Epithelial cell of proximal tubule (primary cell): ENCODE measurements around the gene POTEF. TPM values are rescaled to one million over a fixed set of nuclear protein-coding genes. Genes with fewer than 3 reads are reported as not detected.
"Not testable (repeated sequence)": the region's sequence is repeated elsewhere in the genome, so short reads cannot be mapped to it uniquely, and the experiment has no call there.

ENCODE experiments used
- DNase-seq: peaks from one replicate; pipeline ENCODE4 v3.0.0-alpha.2; 2011; ENCODE audit warnings: low read depth
- H3K4me3 ChIP-seq: 2 replicates; pipeline ENCODE4 v1.5.1; 2011; ENCODE audit warnings: low read depth, mild to moderate bottlenecking, low read length
- total RNA-seq: library from RNA; depleted of rRNA; stranded (reverse); fragments of >200 nt; gene quantifications from 2 replicates; pipeline ENCODE4 v1.2.3, GENCODE V29; 2015
- TF ChIP-seq, protein P1 (sequence below): conservative IDR thresholded peaks from 2 replicates; pipeline ENCODE4 v1.5.1; 2012; ENCODE audit warnings: low read depth, mild to moderate bottlenecking, low read length

The POTEF gene
- total RNA-seq, 1 donor from 2014 or later, result not detected

DNA sequence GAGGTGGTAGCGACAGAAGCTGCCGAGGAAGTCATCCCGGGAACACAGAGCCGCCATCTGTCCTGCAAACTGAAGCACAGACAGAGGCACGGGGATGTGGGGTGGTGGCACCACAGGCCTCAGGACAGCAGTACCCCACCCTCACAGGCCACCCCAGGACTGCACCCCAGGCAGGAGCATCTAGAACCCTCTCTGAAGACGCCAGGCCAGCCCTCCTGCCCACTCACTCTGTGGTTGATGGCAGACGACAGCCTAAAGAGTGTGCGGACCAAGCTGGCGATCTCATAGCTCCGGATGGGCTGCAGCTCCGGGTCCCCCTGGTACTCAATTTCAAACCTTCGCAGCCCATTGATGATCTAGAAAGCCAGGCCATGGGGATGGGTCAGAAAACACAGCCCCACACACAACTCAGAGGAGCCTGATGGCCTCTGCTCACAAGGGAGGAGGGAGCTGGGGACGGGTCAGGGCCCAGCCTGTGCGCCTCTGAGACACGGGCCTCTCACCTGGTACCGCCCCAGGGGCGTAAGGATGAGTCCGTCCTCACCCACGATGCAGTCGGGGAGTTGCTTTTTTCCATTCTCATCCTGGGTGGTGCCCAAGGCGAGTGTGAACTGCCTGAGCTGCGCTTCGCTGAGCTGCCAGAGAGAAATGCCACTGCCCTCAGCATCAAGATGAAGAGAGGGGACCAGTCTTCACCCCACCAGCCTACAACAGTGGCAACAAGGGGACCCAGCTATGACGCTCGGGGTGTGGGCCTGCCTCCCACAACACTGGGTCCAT, 24.0 kb upstream of the POTEF start:
- DNase-seq, result no peak
- TF ChIP-seq, protein P1, sequence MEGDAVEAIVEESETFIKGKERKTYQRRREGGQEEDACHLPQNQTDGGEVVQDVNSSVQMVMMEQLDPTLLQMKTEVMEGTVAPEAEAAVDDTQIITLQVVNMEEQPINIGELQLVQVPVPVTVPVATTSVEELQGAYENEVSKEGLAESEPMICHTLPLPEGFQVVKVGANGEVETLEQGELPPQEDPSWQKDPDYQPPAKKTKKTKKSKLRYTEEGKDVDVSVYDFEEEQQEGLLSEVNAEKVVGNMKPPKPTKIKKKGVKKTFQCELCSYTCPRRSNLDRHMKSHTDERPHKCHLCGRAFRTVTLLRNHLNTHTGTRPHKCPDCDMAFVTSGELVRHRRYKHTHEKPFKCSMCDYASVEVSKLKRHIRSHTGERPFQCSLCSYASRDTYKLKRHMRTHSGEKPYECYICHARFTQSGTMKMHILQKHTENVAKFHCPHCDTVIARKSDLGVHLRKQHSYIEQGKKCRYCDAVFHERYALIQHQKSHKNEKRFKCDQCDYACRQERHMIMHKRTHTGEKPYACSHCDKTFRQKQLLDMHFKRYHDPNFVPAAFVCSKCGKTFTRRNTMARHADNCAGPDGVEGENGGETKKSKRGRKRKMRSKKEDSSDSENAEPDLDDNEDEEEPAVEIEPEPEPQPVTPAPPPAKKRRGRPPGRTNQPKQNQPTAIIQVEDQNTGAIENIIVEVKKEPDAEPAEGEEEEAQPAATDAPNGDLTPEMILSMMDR, result no peak

DNA sequence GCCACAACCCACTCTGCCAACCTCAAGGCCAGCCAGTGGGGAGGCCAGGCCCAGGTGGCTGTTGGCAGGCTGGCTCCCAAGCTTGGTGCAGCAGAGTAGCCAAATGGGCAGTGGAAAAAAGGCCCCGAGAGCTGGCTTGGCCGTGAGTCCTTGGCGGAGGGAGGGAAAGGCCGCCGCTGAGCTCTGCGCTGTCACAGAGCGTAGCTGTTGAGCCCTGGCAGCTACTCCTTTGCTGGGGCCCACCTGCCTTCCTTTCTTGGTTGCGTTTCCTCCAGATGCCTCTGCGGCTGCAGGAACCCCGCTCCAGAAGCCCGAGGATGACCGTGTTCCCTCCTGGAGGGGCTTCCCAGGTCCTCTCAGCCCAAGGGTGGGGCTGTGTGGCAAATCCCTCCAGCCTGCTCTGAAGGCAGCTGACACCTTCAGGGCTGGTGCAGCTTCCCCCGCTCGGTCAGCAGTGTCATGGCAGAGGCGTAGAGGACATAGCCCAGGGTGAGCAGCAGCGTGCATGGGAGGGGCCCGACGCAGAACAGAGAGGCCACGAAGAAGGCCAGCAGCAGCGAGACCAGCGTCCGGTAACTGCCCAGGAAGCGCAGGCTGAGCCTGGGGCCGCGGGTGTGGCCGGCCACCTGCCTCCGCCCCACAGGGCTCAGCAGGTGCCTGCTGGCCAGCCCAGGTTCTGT, 23.3 kb upstream of the POTEF start:
- DNase-seq, H3K4me3 ChIP-seq: not testable (repeated sequence)

More for the DNA sequence above, 24.0 kb upstream of the POTEF start:
- H3K4me3 ChIP-seq, result no peak overlapping the region

DNA sequence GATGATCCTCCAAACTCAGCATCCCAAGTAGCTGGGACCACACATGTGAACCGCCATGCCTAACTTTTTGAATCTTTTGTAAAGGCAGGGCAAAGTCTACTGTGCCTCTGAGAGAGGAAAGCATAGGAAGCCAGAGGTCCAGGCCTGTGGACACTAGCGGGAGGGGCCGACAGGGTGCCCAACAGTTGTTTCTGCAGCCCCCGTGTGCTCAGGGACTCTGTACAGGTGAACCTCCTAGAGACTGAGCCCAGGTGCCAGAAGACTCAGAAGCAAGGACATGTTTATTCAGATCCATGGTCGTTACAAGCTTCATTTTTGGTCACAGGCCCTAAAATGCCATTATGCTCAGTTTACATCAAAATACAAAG, 22.1 kb upstream of the POTEF start:
- H3K4me3 ChIP-seq, DNase-seq: not testable (repeated sequence)

DNA sequence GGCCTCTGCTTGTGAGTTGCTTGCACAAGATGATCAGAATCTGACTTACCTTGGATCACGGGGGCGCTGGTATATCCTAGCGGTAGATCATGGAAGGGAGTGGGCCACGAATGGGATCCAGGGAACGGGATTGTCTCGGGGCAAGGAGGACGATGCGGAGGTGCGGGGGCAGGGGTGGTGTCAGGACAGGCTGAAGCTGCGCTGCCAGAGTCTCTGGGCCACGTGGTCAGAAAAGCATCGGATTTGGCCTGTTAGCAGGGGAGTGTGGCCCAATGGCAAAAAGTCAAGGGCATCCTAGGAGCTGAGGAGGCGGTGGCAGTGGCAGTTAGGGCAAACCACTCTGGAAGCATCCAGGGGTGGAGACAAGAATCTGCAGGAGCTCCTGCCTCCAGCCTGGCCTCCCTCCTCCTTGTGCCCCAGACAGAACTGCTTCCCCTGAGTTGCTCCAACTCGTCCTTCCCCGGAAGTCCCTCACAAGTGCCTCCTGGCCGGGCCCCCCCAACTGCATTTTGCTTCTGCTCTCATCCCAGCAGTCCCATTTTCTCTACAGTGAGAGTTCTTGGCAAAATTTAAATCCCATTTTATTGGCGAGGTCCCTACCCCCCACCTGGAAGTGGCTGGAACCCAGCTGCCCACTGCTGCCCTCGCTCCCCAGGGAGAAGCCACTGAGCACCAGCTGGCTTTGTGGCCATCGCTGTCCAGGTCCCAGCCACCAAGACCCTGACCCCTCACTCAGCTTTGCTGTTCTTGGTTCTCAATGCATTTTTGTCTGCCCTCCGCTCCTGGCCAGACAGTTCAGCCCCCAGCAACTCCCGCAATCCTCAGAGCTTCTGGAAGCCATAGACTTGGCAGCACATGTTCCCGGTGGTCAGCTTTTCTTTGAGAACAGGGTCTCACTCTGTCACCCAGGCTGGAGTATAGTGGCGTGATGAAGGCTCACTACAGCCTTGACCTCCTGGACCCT, 21.4 kb upstream of the POTEF start:
- TF ChIP-seq, protein P1, result no peak
- DNase-seq, result no peak
- H3K4me3 ChIP-seq, result no peak overlapping the region

DNA sequence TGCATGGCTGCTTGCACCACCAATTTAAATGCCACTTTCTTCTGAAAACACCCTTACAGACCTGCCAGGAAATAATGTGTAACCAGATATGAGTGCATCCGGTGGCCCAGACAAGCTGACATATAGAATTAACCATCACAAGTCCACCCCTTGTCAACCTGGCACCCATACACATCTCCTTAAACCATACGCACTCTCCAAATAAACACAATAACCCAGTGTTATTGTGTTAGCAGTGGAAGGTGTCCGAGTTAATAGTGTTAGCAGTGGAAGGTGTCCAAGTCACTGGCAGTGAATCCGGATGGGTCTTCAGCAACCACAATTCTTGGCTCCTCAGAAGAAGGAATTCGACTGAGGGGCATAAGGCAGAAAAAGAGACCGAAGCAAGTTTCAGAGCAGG, 19.5 kb upstream of the POTEF start:
- not testable (repeated sequence) for DNase-seq, H3K4me3 ChIP-seq

DNA sequence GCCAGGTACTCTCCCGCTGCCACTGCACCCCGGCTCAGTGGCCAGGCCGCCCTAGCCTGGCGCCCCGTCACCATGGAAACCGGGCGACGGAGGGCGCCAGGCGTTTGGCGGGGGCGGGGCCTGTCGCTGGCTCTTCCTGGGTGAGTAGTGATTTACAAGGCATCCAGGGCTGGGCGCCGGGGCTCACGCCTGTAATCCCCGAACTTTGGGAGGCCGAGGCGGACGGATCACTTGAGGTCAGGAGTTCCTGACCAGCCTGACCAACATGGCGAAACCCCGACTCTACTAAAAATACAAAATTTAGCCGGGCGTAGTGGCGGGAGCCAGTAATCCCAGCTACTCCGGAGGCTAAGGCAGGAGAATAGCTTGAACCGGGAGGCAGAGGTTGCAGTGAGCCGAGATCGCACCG, 16.0 kb upstream of the POTEF start, which contains the start of gene CCDC74B:
Gene CCDC74B, minus strand, starts transcription at position 107 of the 409 bp plus-strand sequence. CDS start 116 bp downstream, outside the sequence.
- H3K4me3 ChIP-seq, result peak within 1 kb of the TSS; percentile 46
- not testable (repeated sequence) for DNase-seq

DNA sequence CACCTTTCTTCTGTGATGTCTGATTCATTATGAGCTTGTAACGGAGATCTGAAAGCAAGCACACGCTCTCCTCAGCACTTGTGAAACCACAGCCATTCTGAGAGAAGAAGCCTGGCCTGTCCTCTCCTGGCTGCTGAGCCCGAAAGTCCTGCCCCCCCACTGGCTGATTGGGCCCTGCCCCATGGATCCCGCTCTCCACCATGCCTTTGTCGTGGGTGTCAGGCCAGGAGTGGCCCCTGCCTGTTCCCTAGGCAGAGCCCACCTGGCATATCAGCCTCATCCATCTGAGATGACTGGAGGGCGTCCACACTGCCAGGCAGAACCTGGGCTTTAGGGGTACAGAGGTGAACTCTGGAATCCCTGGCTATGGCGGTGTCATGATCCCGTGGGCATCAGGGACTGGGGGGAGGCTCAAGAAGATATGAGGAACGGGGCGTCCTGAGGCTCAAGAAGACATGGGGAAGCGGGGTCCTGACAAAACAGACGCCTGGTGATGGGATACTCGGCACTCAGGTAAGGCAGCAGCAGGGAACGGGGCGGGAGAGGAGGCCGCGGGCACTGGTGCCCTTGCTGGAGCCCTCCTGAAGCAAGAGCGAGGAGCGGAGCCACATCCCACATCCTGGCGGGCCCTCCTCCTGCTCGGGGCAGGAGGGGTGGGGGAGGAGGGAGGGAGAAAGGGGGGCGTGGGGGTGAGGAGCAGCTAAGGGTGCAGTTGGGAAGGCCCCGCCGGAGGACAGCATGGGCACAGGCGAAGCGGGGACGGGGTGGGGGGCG, 14.4 kb upstream of the POTEF start:
- not testable (repeated sequence) for DNase-seq, H3K4me3 ChIP-seq

DNA sequence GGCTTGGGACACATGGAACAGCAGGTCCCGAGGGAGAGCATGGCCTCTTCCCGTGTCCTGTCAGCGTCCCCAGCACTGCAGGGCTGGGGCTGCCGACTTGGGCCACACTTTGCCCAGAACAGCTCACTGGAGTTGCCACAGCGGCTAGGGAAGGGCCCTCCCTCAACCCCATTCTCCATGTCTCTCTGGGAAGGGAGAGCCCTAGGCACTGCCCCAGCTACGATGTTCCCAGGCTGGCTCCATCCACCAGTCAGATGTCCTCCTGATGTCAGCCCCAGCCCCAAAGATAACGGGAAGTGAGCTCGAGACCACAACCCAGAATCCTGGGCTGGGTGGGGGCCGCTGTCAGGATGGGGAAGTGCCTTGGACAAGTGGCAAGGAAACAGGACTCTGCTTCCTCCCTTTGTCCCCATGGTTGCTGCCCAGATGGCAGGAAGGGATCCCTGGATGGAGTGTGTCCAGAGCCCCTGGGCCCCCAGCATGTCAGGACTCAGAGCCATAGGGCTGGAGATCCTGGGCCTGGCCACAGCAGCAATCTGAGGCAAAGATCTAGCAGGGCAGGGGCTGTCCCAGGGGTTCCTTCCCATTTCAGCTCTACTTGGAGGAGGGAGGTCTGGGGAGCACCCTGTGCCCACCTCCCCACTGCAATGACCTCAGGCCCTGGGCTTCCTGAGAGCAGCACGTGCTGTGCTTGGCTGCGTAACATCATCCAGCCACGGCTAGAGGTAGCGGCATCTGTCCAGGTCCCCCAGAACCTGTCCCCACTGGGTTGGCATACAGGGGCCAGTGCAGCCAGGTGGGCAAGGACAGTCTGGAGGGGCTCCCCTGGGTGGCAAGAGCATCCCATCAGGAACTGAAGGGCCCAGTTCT, 13.6 kb upstream of the POTEF start:
- DNase-seq, H3K4me3 ChIP-seq: not testable (repeated sequence)

DNA sequence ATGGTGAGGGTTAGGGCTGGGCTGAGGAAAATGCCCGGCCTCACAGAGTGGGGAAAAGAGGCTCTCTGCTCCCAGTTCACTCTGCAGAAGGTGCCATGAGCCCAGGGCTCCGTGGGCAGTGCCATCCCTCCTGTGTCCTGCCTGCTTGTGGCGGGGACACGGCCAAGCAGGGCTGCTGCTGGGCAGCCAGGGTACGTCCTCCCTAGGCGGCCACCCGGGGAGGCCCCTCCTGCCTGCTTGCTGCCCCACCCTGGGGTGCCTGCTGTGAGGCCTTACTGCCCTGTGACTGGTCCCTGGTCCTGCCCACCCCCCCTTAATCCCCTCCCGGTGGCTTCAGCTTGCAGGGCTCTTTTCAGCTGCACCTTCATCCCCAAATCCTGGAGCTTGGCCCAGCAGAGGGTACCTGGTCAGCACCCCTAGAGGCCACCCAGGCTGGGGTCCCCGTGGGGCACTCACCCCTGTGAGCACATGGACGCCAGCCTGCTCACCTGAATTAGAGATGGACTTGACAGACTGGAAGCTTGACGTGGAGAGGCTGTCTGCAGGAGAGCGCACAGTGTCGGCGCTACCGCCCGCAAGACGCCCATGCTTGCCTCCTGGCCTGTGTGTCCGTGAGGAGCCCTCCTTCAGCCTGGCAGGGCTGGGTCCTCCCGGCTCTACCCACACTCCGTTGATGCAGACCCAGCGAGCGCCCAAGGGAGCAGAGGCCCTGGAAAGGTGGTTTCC, 12.8 kb upstream of the POTEF start:
- DNase-seq, H3K4me3 ChIP-seq: not testable (repeated sequence)

DNA sequence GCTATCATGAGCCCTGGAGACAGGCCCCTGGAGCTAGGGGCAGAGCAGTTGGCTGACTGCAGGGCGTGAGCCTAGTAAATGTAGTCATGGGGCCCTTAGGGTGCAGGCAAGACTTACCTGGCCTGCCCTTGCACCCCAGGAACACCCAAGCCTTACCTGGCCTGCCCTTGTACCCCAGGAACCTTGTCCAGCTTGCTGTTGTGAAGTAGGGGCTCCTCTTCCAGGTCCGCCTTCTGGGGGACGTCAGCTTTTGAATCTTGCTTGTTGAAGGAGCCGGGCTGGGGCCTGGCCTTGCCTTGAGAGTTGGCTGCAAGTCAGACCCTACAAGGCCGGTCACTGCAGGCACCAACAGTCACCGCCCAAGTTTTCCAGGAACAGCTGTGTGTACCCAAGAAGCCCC, 12.0 kb upstream of the POTEF start:
- not testable (repeated sequence) for DNase-seq, H3K4me3 ChIP-seq

DNA sequence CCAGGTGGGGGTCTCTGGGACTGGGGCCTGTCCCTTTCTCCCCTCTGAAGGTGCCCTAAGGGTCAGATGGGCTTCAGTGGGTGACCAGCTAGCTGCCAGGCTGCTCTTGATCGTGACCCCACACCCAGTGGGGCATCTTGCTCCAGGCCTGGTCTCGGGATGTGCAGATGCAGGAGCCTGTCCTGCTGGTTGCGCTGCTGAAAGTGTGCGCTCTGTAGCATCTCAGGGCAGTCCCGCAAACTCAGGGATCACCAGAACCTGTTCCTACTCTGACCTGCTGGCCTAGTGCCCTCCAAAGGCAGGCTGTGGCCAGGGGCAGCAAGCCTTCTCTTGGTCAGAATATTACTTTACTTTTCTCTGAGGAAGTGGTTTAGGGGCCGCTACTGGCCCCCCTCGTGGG, 11.5 kb upstream of the POTEF start:
- DNase-seq, H3K4me3 ChIP-seq: not testable (repeated sequence)

DNA sequence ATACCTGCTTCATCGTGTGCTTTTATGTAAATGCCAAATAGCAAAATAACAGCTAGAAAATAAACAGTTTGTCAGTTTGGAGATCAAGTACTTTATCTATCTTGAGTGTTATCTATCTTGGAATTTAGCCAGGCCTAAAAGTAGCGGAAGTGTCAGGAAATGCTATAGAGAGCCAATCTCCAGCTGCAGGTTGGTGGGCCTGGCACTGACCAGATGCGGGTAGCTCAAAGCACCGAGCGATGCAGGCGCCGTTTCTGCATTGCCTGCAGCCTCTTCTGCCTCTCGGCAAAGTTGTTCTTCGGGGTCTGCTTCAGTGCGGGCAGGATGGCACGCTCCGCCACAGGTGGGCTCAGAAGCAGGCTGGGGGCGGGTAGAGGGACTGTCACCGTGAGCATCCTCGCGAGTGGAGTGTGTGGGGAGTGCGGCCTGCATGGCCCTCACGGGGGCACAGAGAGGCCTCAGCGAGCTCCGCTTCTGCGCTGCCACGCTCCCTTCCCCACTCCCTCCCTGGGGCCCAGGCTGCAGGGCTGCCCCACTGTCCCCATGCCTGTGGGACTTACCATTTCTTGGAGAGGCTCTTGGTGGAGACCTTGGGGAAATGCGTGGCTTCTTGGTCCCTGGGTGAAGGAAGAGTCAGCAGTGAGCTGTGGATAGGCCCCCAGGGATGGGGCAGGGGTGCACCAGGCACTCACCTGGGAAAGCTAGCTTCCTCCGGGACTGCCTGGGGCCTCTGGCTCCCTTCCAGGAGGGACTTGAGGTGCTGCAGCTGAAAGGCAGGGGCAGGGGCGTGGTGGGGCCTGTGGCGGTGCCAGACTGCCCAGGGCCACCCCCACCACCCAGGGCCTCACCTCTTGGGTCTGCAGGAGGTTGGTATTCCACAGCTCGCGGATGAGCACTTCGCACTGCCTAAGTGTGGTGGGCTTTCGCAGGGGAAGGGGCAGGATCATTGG, 10.6 kb upstream of the POTEF start:
- H3K4me3 ChIP-seq, DNase-seq: not testable (repeated sequence)

DNA sequence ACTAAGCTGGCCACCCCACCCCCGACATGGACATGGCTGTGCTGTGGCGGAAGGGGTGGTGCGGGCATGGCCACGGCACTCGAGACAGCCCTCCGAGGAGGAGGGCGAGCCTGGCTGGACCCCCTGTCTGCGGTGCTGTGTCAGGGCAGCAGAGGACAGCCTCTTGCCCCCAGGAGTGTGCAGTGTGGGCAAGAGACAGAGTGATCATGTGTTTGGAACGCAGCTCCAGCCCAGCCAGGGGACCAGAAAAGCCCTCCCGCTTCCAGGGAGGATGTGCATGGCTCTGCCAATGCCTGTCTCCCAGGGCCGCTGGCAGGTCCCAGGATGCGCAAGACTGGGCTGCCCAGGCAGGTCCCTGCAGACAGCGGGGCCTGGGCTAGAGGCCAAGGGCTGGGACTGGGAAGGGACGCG, 9.8 kb upstream of the POTEF start:
- not testable (repeated sequence) for H3K4me3 ChIP-seq, DNase-seq
